Measurements from ENCODE around the gene CTRL.
A peak's percentile ranks its signal among the peaks of the same experiment; 100 is the strongest.
"Not testable (repeated sequence)": the region's sequence is repeated elsewhere in the genome, so short reads cannot be mapped to it uniquely, and the experiment has no call there.

CTRL gene

GRCh38 chr16:67940446-67941089 is 8.9 kb upstream of the CTRL start:
- no peak for DNase-seq

GRCh38 chr16:67939507-67940445 is 8.1 kb upstream of the CTRL start:
- peak; percentile 27 for DNase-seq

DNA sequence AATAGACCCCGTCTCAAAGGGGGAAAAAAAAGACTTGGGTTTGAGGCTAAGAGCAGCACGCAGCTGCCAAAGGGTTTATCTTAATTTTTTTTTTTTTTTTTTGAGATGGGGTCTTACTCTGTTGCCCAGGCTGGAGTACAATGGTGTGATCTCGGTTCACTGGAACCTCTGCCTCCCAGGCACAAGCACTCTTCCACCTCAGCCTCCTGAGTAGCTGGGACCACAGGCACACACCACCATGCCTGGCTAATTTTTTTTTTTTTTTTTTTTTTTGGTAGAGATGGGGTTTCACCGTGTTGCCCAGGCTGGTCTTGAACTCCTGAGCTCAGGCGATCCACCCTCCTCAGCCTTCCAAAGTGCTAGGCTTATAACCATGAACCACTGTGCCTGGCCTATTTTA is 6.1 kb upstream of the CTRL start:
- not testable (repeated sequence) for DNase-seq

- DNase-seq, result peak; percentile 65
Measured at GRCh38 chr16:67936880-67937605, 5.4 kb upstream of the CTRL start.

- peak; percentile 29 for DNase-seq
Measured at GRCh38 chr16:67936124-67936879, 4.6 kb upstream of the CTRL start, which contains the start of gene PSMB10. PSMB10 (minus strand) TSS chr16:67936850; CDS start chr16:67936749, 101 bp downstream.

- DNase-seq, result peak; percentile 93
Measured at GRCh38 chr16:67935402-67936123, 3.9 kb upstream of the CTRL start.

- no peak for DNase-seq
Measured at GRCh38 chr16:67935101-67935401, 3.4 kb upstream of the CTRL start.

DNA sequence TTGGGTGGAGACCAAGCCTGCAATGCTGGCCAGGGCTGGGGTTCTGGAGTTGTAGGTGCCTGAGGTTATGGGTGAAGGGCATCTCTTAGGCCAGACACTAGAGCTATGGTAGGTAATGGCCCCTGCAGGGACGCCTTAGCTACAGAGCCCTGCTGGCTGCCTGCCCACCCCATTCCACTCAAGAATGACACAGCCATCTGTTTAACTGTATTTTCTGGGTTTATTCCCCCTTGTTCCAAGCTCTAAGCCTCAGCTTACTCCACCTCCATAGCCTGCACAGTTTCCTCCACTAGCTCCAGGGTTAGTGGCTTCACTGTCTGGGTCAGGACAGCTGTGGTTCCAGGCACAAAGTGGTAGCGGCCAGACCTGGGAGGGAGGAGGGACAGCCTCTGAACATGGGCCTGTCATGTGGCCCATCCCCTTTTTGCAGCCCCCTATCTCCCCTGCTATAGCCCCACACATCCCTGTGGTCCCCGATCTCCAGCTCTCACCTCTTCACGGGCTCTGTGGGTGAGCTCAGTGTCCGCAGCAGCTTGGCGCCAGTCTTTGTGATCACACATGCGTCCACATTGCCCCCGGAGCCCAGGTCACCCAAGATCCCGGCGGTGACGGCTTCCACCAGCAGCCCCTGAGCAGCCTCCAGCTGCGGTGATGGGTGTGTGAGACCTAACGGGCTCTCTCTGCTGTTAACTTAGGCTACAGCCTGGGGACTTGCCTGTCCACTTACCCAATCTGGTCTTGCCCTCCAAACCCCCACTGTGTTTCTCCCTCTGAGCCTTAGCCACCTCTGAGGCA is 2.8 kb upstream of the CTRL start:
- no peak for DNase-seq

- no peak for DNase-seq
Measured at GRCh38 chr16:67933805-67934204, 2.1 kb upstream of the CTRL start.

- DNase-seq, result no peak
Measured at GRCh38 chr16:67932462-67932840, 789 bp upstream of the CTRL start.

- DNase-seq, result no peak
Measured at GRCh38 chr16:67930678-67931211, 917 bp downstream of the CTRL start.

- DNase-seq, result no peak
Measured at GRCh38 chr16:67930191-67930590, 1.5 kb downstream of the CTRL start.

GRCh38 chr16:67928561-67929364 is 2.9 kb downstream of the CTRL start:
- DNase-seq, result peak; percentile 76

DNA sequence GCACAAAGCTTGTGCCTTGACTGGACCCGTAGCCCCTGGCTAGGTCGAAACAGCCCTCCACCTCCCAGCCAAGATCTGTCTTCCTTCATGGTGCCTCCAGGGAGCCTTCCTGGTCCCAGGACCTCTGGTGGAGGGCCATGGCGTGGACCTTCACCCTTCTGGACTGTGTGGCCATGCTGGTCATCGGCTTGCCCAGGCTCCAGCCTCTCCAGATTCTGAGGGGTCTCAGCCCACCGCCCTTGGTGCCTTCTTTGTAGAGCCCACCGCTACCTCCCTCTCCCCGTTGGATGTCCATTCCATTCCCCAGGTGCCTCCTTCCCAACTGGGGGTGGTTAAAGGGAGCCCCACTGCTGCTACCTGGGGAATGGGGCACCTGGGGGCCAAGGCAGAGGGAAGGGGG is 3.5 kb downstream of the CTRL start:
- DNase-seq, result no peak

DNA sequence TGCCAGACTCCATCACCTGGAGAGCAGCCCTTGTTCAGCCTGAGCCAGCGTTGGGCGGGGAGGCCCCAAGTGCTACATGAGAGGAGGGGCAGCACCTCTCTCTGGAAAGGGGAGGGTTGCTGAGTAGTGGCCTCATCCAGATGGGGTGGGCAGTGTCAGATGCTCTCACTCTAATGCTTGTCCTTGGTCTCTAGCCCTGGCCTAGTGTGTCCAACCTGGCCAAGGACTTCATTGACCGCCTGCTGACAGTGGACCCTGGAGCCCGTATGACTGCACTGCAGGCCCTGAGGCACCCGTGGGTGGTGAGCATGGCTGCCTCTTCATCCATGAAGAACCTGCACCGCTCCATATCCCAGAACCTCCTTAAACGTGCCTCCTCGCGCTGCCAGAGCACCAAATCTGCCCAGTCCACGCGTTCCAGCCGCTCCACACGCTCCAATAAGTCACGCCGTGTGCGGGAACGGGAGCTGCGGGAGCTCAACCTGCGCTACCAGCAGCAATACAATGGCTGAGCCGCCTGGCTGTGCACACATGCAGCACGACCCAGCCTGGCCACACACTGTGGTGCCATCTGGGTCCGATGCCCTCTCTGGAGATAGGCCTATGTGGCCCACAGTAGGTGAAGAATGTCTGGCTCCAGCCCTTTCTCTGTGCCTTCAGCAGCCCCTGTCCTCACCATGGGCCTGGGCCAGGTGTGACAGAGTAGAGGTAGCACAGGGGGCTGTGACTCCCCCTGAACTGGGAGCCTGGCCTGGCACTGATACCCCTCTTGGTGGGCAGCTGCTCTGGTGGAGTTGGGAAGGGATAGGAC is 4.3 kb downstream of the CTRL start:
- DNase-seq, result no peak

GRCh38 chr16:67926181-67926750 is 5.4 kb downstream of the CTRL start:
- DNase-seq, result no peak

GRCh38 chr16:67924140-67924906 is 7.3 kb downstream of the CTRL start:
- DNase-seq, result no peak

All from activated CD4-positive, alpha-beta T cell treated with anti-CD3 and anti-CD28 coated beads, Interleukin-2, amount 50 U/mL, for 1 hour (primary cell).